ENCODE results near the gene STK10.

STK10 gene

GRCh38 chr5:172141949-172142319 is 46.1 kb downstream of the STK10 start:
- no peak for DNase-seq

- no peak for DNase-seq
These were observed 47.2 kb downstream of the STK10 start for GRCh38 chr5:172140866-172141265.

- DNase-seq, result no peak
These were observed 47.9 kb downstream of the STK10 start for GRCh38 chr5:172140120-172140519.

GRCh38 chr5:172137046-172137445 is 51.0 kb downstream of the STK10 start:
- DNase-seq, result no peak

- no peak for DNase-seq
These were observed 54.5 kb downstream of the STK10 start for GRCh38 chr5:172133359-172134029.

- no peak for DNase-seq
These were observed 56.3 kb downstream of the STK10 start for GRCh38 chr5:172131690-172132089.

GRCh38 chr5:172129256-172129910 is 58.6 kb downstream of the STK10 start:
- DNase-seq, result no peak

- DNase-seq, result no peak
These were observed 60.4 kb downstream of the STK10 start for GRCh38 chr5:172127581-172127980.

- no peak for DNase-seq
These were observed 64.7 kb downstream of the STK10 start for GRCh38 chr5:172123269-172123692.

GRCh38 chr5:172119921-172120688 is 67.9 kb downstream of the STK10 start:
- DNase-seq, result no peak

GRCh38 chr5:172118891-172119290 is 69.1 kb downstream of the STK10 start:
- DNase-seq, result no peak

- DNase-seq, result no peak
These were observed 69.9 kb downstream of the STK10 start for GRCh38 chr5:172117977-172118701.

GRCh38 chr5:172115541-172115982 is 72.5 kb downstream of the STK10 start:
- no peak for DNase-seq

- DNase-seq, result peak; percentile 51
These were observed 73.1 kb downstream of the STK10 start for GRCh38 chr5:172114875-172115422.

GRCh38 chr5:172113036-172113435 is 75.0 kb downstream of the STK10 start:
- DNase-seq, result peak; percentile 45

- no peak for DNase-seq
These were observed 76.2 kb downstream of the STK10 start for GRCh38 chr5:172111852-172112225.

- peak; percentile 51 for DNase-seq
These were observed 76.8 kb downstream of the STK10 start for GRCh38 chr5:172110921-172111851.

GRCh38 chr5:172110260-172110815 is 77.7 kb downstream of the STK10 start:
- DNase-seq, result no peak

- no peak for DNase-seq
These were observed 78.3 kb downstream of the STK10 start for GRCh38 chr5:172109749-172110148.

GRCh38 chr5:172107571-172107970 is 80.5 kb downstream of the STK10 start:
- no peak for DNase-seq

Measured in activated CD4-positive, alpha-beta T cell treated with anti-CD3 and anti-CD28 coated beads for 1 hour (primary cell).